Natural killer cell (primary cell): ENCODE data around the gene CDH11. TPM values are rescaled to one million over a fixed set of nuclear protein-coding genes. Genes with fewer than 3 reads are reported as not detected.

Source experiments
- ATAC-seq, 3 donors: fragments of 150-1000 bp in 2 of 3; fragments of 200-7000 bp in 1 of 3; cut with Tn5 transposase; 1 replicate in 1 of 3; 2 replicates in 2 of 3; pipeline ENCODE4 v1.10.0; 2021; ENCODE audit warnings: mild to moderate bottlenecking in 2 of 3, moderate library complexity in 2 of 3
- DNase-seq, 2 donors: peaks; one replicate each; pipeline versions ENCODE4 v3.0.0 to v3.0.0-alpha.2; 2013 to 2021; ENCODE audit warnings: mixed read lengths in 1 of 2
- H3K27ac ChIP-seq: one replicate; pipeline ENCODE4 v1.5.1; 2013; ENCODE audit warnings: mild to moderate bottlenecking, low read length
- H3K27me3 ChIP-seq: one replicate; pipeline ENCODE4 v1.6.1; 2013; ENCODE audit warnings: low read length; ENCODE audit not compliant: control insufficient read depth, insufficient read depth
- H3K36me3 ChIP-seq: one replicate; pipeline ENCODE4 v1.6.1; 2013; ENCODE audit warnings: low read length; ENCODE audit not compliant: control insufficient read depth, insufficient read depth
- H3K4me1 ChIP-seq: one replicate; pipeline ENCODE4 v1.6.1; 2013; ENCODE audit warnings: low read length; ENCODE audit not compliant: control insufficient read depth, insufficient read depth
- H3K4me3 ChIP-seq: one replicate; pipeline ENCODE4 v1.5.1; 2013; ENCODE audit warnings: low read length
- H3K9me3 ChIP-seq: one replicate; pipeline ENCODE4 v1.6.1; 2013; ENCODE audit warnings: low read length; ENCODE audit not compliant: control insufficient read depth, insufficient read depth
- H3K27ac Mint-ChIP-seq, 2 donors: one replicate each; pipeline ENCODE4 v1.8.0; 2022; ENCODE audit warnings: mild to moderate bottlenecking in 2 of 2, mixed read lengths in 2 of 2, moderate library complexity in 1 of 2
- H3K27me3 Mint-ChIP-seq, 2 donors: one replicate each; pipeline ENCODE4 v1.8.0; 2022; ENCODE audit warnings: low read depth in 2 of 2, mixed read lengths in 2 of 2
- H3K36me3 Mint-ChIP-seq: one replicate; pipeline ENCODE4 v1.8.0; 2022; ENCODE audit warnings: mixed read lengths
- H3K4me1 Mint-ChIP-seq, 2 donors: one replicate each; pipeline ENCODE4 v1.8.0; 2022; ENCODE audit warnings: mixed read lengths in 2 of 2
- H3K4me3 Mint-ChIP-seq: one replicate; pipeline ENCODE4 v1.8.0; 2022; ENCODE audit warnings: mild to moderate bottlenecking, moderate library complexity, mixed read lengths
- H3K9me3 Mint-ChIP-seq, 2 donors: one replicate each; pipeline ENCODE4 v1.8.0; 2022; ENCODE audit warnings: mixed read lengths in 2 of 2
- CTCF ChIP-seq: fragments of 200-600 bp; IDR thresholded peaks from one replicate; pipeline ENCODE4 v1.8.0; 2022; ENCODE audit warnings: antibody characterized with exemption
- WGBS: methylation state at CpG from one replicate; pipeline ENCODE4 v1.1.7; 2013; ENCODE audit warnings: missing lambda C conversion rate; ENCODE audit not compliant: insufficient coverage; 5-methylcytosine and 5-hydroxymethylcytosine counted together
- intact Hi-C: fragments of 100-400 bp; cut with micrococcal nuclease; formaldehyde crosslinking; loops from one replicate; pipeline ENCODE4 v1.14.2; 2022
- total RNA-seq, 4 donors: library from RNA; stranded (reverse); fragments of 120-200 nt in 1 of 4; gene quantifications; one replicate each; pipeline versions ENCODE4 v1.2.3 to v1.2.4, GENCODE V29; 2013 to 2022

CDH11 gene
- total RNA-seq, 3 donors from 2014 or later (not counting 1 experiment from before 2014, with no cell fraction given): not detected

- intact Hi-C loops: no loop called here
- Mint-ChIP-seq H3K4me1 (no peaks in the 10 kb centered on the region), H3K36me3 (peaks cover 7% of the 10 kb centered on the region), H3K27me3 (peaks cover 23 to 24% of the 10 kb centered on the region in 2 donors), H3K4me3 (no peak overlapping the region), H3K9me3 (no peaks in the 10 kb centered on the region), H3K27ac (no peak overlapping the region)
- H3K27ac ChIP-seq: no peak overlapping the region
- no peak for TF ChIP-seq CTCF
- H3K9me3 ChIP-seq: no peaks in the 10 kb centered on the region
- peaks cover 3% of the 10 kb centered on the region for H3K4me1 ChIP-seq
- DNase-seq (no peak), ATAC-seq (no peak)
- no peaks in the 10 kb centered on the region for H3K36me3 ChIP-seq
- H3K4me3 ChIP-seq: no peak overlapping the region
- 63% methylated on average over 1 of the region's 2 CpGs for WGBS
- H3K27me3 ChIP-seq: peaks cover 15% of the 10 kb centered on the region
Measured at GRCh38 chr16:65119435-65119834, 2.4 kb downstream of the CDH11 start.

GRCh38 chr16:65118871-65119270 lies 3.0 kb downstream of the CDH11 start:
- no peak overlapping the region for H3K27ac Mint-ChIP-seq
- Histone ChIP-seq H3K4me3 (no peak overlapping the region), H3K9me3 (no peaks in the 10 kb centered on the region), H3K27me3 (peaks cover 15% of the 10 kb centered on the region), H3K36me3 (no peaks in the 10 kb centered on the region), H3K4me1 (peaks cover 3% of the 10 kb centered on the region), H3K27ac (no peak overlapping the region)
- DNase-seq: no peak
- peaks cover 7% of the 10 kb centered on the region for H3K36me3 Mint-ChIP-seq
- no peaks in the 10 kb centered on the region for H3K9me3 Mint-ChIP-seq
- WGBS: 23% methylated on average over 5 of the region's 5 CpGs
- H3K4me3 Mint-ChIP-seq: no peak overlapping the region
- ATAC-seq: no peak
- no peaks in the 10 kb centered on the region for H3K4me1 Mint-ChIP-seq
- intact Hi-C loops: no loop called here
- H3K27me3 Mint-ChIP-seq: peaks cover 17 to 21% of the 10 kb centered on the region in 2 donors
- TF ChIP-seq CTCF: no peak

DNA sequence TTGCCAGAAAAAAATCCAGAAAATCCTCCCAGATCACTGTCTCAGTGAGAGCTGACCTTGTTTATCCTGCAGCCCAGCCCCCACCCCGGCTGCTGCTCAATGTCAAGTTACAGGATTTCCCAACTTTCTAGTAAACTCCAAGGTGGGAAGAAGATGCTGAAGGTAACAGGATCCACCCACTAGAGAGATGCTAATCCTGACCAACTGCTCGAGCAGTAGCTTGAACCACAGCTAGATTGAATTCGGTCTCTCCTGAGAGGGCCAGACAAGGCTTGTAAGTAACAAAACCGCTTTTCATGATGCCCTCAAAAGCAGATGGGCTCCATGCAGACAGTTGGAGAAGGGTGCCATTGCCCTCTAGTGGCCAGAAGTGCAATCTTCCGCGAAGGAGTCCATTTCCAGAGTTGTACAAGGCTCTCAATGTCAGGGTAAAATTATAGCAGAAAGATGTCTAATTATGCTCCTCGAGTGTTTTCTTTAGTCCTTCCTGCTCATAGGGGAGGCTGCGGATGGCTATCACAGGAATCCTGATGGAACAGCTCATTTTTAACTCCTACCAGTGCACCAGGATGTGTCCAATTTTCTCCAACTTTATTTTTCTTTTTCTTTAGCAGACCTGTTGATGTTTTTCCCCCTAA lies 3.9 kb downstream of the CDH11 start:
- intact Hi-C loops: no loop called here

More for the DNA sequence above, 3.9 kb downstream of the CDH11 start:
- H3K36me3 Mint-ChIP-seq: peaks cover 7% of the 10 kb centered on the region
- no peak overlapping the region for H3K4me3 ChIP-seq
- DNase-seq (peak in 1 of 2 donors; percentile 34), ATAC-seq (peak in 1 of 3 donors; percentile 36)
- WGBS: 3% methylated on average over 7 of the region's 8 CpGs
- no peaks in the 10 kb centered on the region for H3K9me3 Mint-ChIP-seq
- H3K36me3 ChIP-seq: no peaks in the 10 kb centered on the region
- no peaks in the 10 kb centered on the region for H3K4me1 Mint-ChIP-seq
- no peak overlapping the region for H3K27ac Mint-ChIP-seq
- H3K27ac ChIP-seq: no peak overlapping the region
- H3K4me1 ChIP-seq: peaks cover under 1% of the 10 kb centered on the region
- peaks cover 10 to 13% of the 10 kb centered on the region in 2 donors for H3K27me3 Mint-ChIP-seq
- H3K27me3 ChIP-seq: peaks cover 15% of the 10 kb centered on the region
- peak; percentile 66 for TF ChIP-seq CTCF
- no peaks in the 10 kb centered on the region for H3K9me3 ChIP-seq
- no peak overlapping the region for H3K4me3 Mint-ChIP-seq
